Calu3 (cell line): Measurements from ENCODE around the gene ADAD1. TPM values are rescaled to one million over a fixed set of nuclear protein-coding genes. Genes with fewer than 3 reads are reported as not detected.

Experiments used
- BruUV-seq: library from RNA; stranded (reverse); fragments of 400-500 nt; replicated peaks from 2 replicates; lab custom pipeline; 2021; lab: Mats Ljungman, UMichigan
- CTCF ChIA-PET: fragments of 300-600 bp; sonication (Branson Sonifier 250); formaldehyde crosslinking; loops from one replicate; lab custom pipeline; 2022; ENCODE audit warnings: antibody characterized with exemption; lab: Charles Lee
- DNase-seq: peaks from one replicate; pipeline ENCODE4 v3.0.0; 2022
- H3K27ac Mint-ChIP-seq: one replicate; pipeline ENCODE4 v1.8.0; 2022; ENCODE audit warnings: mixed read lengths; ENCODE audit not compliant: unreplicated experiment
- H3K27me3 Mint-ChIP-seq: one replicate; pipeline ENCODE4 v1.8.0; 2022; ENCODE audit warnings: mixed read lengths; ENCODE audit not compliant: unreplicated experiment
- H3K36me3 Mint-ChIP-seq: one replicate; pipeline ENCODE4 v1.8.0; 2022; ENCODE audit warnings: mild to moderate bottlenecking, moderate library complexity, mixed read lengths; ENCODE audit not compliant: insufficient read depth, unreplicated experiment
- H3K4me1 Mint-ChIP-seq: one replicate; pipeline ENCODE4 v1.8.0; 2022; ENCODE audit warnings: mild to moderate bottlenecking, low read depth, mixed read lengths; ENCODE audit not compliant: unreplicated experiment
- H3K4me3 Mint-ChIP-seq: one replicate; pipeline ENCODE4 v1.8.0; 2022; ENCODE audit warnings: mild to moderate bottlenecking, low read depth, moderate library complexity, mixed read lengths; ENCODE audit not compliant: unreplicated experiment
- H3K9me3 Mint-ChIP-seq: one replicate; pipeline ENCODE4 v1.8.0; 2022; ENCODE audit warnings: low read depth, mixed read lengths; ENCODE audit not compliant: unreplicated experiment
- CTCF ChIP-seq: fragments of 200-600 bp; IDR thresholded peaks from one replicate; pipeline ENCODE4 v1.8.0; 2022; ENCODE audit warnings: antibody characterized with exemption; ENCODE audit not compliant: unreplicated experiment
- intact Hi-C: fragments of 100-400 bp; cut with micrococcal nuclease; formaldehyde crosslinking; loops from one replicate; pipeline ENCODE4 v1.10.0; 2022; ENCODE audit not compliant: unreplicated experiment
- total RNA-seq: library from RNA; stranded (reverse); gene quantifications from 2 replicates; pipeline ENCODE4 v1.2.3, GENCODE V29; 2022

Gene ADAD1
- total RNA-seq, 1 experiment from 2014 or later = not detected

- intact Hi-C loops = loop anchor here (10.0 kb wide), 1 partner anchor 149 kb away; no protein-coding TSS in a partner anchor
- Mint-ChIP-seq H3K36me3 (no peaks in the 10 kb centered on the region), H3K27me3 (no peaks in the 10 kb centered on the region), H3K4me3 (no peak overlapping the region), H3K4me1 (no peaks in the 10 kb centered on the region), H3K9me3 (no peaks in the 10 kb centered on the region), H3K27ac (no peak overlapping the region)
- CTCF ChIA-PET = no interaction called here
- no peak for DNase-seq
- BruUV-seq = no TSS peak
- no peak for TF ChIP-seq CTCF
Observed at GRCh38 chr4:122453384-122453995, 74.7 kb downstream of the ADAD1 start.

GRCh38 chr4:122456231-122457116 lies 77.7 kb downstream of the ADAD1 start, which contains the start of gene IL2:
IL2 (minus strand) TSS chr4:122456725; CDS start chr4:122456440, 285 bp downstream.
- H3K36me3 Mint-ChIP-seq = no peaks in the 10 kb centered on the region
- no peak for DNase-seq
- H3K27ac Mint-ChIP-seq = no peak within 1 kb of the TSS
- intact Hi-C loops = loop anchor here (5.0 to 10.0 kb wide), 2 partner anchors 121 to 152 kb away; no protein-coding TSS in a partner anchor
- H3K9me3 Mint-ChIP-seq = no peaks in the 10 kb centered on the region
- no peak within 1 kb of the TSS for H3K4me3 Mint-ChIP-seq
- TF ChIP-seq CTCF = no peak
- CTCF ChIA-PET = no interaction called here
- no peaks in the 10 kb centered on the region for H3K27me3 Mint-ChIP-seq
- no peaks in the 10 kb centered on the region for H3K4me1 Mint-ChIP-seq
- BruUV-seq = no TSS peak

GRCh38 chr4:122458625-122459024 lies 79.8 kb downstream of the ADAD1 start:
- Mint-ChIP-seq H3K27me3 (no peaks in the 10 kb centered on the region), H3K4me3 (peak overlapping the region; percentile 53), H3K4me1 (no peaks in the 10 kb centered on the region), H3K27ac (no peak overlapping the region), H3K36me3 (no peaks in the 10 kb centered on the region), H3K9me3 (no peaks in the 10 kb centered on the region)
- DNase-seq = peak; percentile 14
- intact Hi-C loops = loop anchor here (5.0 to 10.0 kb wide), 2 partner anchors 119 to 154 kb away; no protein-coding TSS in a partner anchor
- BruUV-seq = no TSS peak
- CTCF ChIA-PET = no interaction called here
- no peak for TF ChIP-seq CTCF

- intact Hi-C loops = no loop called here
- no peaks in the 10 kb centered on the region for H3K27me3 Mint-ChIP-seq
- CTCF ChIA-PET = no interaction called here
- H3K9me3 Mint-ChIP-seq = peaks cover 1% of the 10 kb centered on the region
- no TSS peak for BruUV-seq
- no peaks in the 10 kb centered on the region for H3K36me3 Mint-ChIP-seq
- DNase-seq = no peak
- H3K27ac Mint-ChIP-seq = no peak overlapping the region
- no peaks in the 10 kb centered on the region for H3K4me1 Mint-ChIP-seq
- no peak for TF ChIP-seq CTCF
- no peak overlapping the region for H3K4me3 Mint-ChIP-seq
Observed at GRCh38 chr4:122469457-122469856, 90.6 kb downstream of the ADAD1 start.
